ENCODE data around the gene DPP6. TPM values are rescaled to one million over a fixed set of nuclear protein-coding genes. Genes with fewer than 3 reads are reported as not detected.
"Not testable (repeated sequence)": the region's sequence is repeated elsewhere in the genome, so short reads cannot be mapped to it uniquely, and the experiment has no call there.

The DPP6 gene
- total RNA-seq, 2 experiments from 2014 or later: not detected

GRCh38 chr7:154638286-154638685 lies 586.1 kb downstream of the DPP6 start:
- CTCF ChIA-PET: no interaction called here
- POLR2A ChIA-PET: no interaction called here

- ChIA-PET POLR2A (no interaction called here), CTCF (no interaction called here)
Measured at GRCh38 chr7:154640266-154640865, 588.2 kb downstream of the DPP6 start.

- POLR2A ChIA-PET: no interaction called here
- CTCF ChIA-PET: no interaction called here
Measured at GRCh38 chr7:154640917-154641316, 588.7 kb downstream of the DPP6 start.

GRCh38 chr7:154644366-154644765 lies 592.2 kb downstream of the DPP6 start:
- ChIA-PET POLR2A (no interaction called here), CTCF (no interaction called here)

- POLR2A ChIA-PET: no interaction called here
- CTCF ChIA-PET: no interaction called here
Measured at GRCh38 chr7:154646126-154647013, 594.2 kb downstream of the DPP6 start.

- ChIA-PET CTCF (no interaction called here), POLR2A (no interaction called here)
Measured at GRCh38 chr7:154647625-154648024, 595.4 kb downstream of the DPP6 start.

- ChIA-PET CTCF (no interaction called here), POLR2A (no interaction called here)
Measured at GRCh38 chr7:154649015-154649414, 596.8 kb downstream of the DPP6 start.

GRCh38 chr7:154649434-154649833 lies 597.2 kb downstream of the DPP6 start:
- ChIA-PET CTCF (no interaction called here), POLR2A (no interaction called here)

GRCh38 chr7:154650275-154650674 lies 598.1 kb downstream of the DPP6 start:
- ChIA-PET CTCF (no interaction called here), POLR2A (no interaction called here)

- ChIA-PET CTCF (no interaction called here), POLR2A (no interaction called here)
Measured at GRCh38 chr7:154651501-154651900, 599.3 kb downstream of the DPP6 start.

- CTCF ChIA-PET: no interaction called here
- POLR2A ChIA-PET: no interaction called here
Measured at GRCh38 chr7:154652564-154652963, 600.4 kb downstream of the DPP6 start.

- POLR2A ChIA-PET: no interaction called here
- CTCF ChIA-PET: no interaction called here
Measured at GRCh38 chr7:154653281-154653680, 601.1 kb downstream of the DPP6 start.

- ChIA-PET CTCF (no interaction called here), POLR2A (no interaction called here)
Measured at GRCh38 chr7:154656618-154657017, 604.4 kb downstream of the DPP6 start.

GRCh38 chr7:154666768-154667167 lies 614.6 kb downstream of the DPP6 start:
- POLR2A ChIA-PET: no interaction called here
- CTCF ChIA-PET: no interaction called here

- ChIA-PET CTCF (no interaction called here), POLR2A (no interaction called here)
Measured at GRCh38 chr7:154672659-154673415, 620.6 kb downstream of the DPP6 start.

- CTCF ChIA-PET: no interaction called here
- POLR2A ChIA-PET: no interaction called here
Measured at GRCh38 chr7:154674191-154674590, 622.0 kb downstream of the DPP6 start.

GRCh38 chr7:154675560-154675959 lies 623.4 kb downstream of the DPP6 start:
- CTCF ChIA-PET: no interaction called here
- POLR2A ChIA-PET: no interaction called here

GRCh38 chr7:154676033-154676421 lies 623.8 kb downstream of the DPP6 start:
- POLR2A ChIA-PET, CTCF ChIA-PET: not testable (repeated sequence)

GRCh38 chr7:154676422-154677073 lies 624.4 kb downstream of the DPP6 start:
- ChIA-PET POLR2A (no interaction called here), CTCF (no interaction called here)

GRCh38 chr7:154677454-154677853 lies 625.3 kb downstream of the DPP6 start:
- CTCF ChIA-PET: no interaction called here
- POLR2A ChIA-PET: no interaction called here
